ENCODE data around the gene SORCS2. TPM values are rescaled to one million over a fixed set of nuclear protein-coding genes. Genes with fewer than 3 reads are reported as not detected.

SORCS2 gene
- total RNA-seq, 5 donors from 2014 or later (not counting 1 experiment from before 2014, with no cell fraction given), result 0.22 TPM; not detected in 4

GRCh38 chr4:7275490-7276154 is 83.3 kb downstream of the SORCS2 start:
- H3K27ac Mint-ChIP-seq, result no peak overlapping the region
- peaks cover 9 to 13% of the 10 kb centered on the region in 2 donors for H3K27me3 Mint-ChIP-seq
- ChIA-PET CTCF (no interaction called here), POLR2A (no interaction called here)
- H3K36me3 Mint-ChIP-seq, result no peaks in the 10 kb centered on the region
- 77% methylated on average over 9 of the region's 13 CpGs for WGBS (ENCODE audit: insufficient coverage)
- H3K4me3 Mint-ChIP-seq, result no peak overlapping the region
- H3K9me3 Mint-ChIP-seq, result no peaks in the 10 kb centered on the region
- no peak overlapping the region for H3K4me3 ChIP-seq (ENCODE audit: control insufficient read depth in 1 of 2, extremely low read depth in 1 of 2, low read length in 1 of 2)
- H3K4me1 ChIP-seq (ENCODE audit: control insufficient read depth in 1 of 2, extremely low read depth in 1 of 2, insufficient read depth in 2 of 2, low read length in 2 of 2), result no peaks in the 10 kb centered on the region
- H3K36me3 ChIP-seq (ENCODE audit: control insufficient read depth in 2 of 2, extremely low read depth in 1 of 2, insufficient read depth in 1 of 2, low read length in 1 of 2), result no peaks in the 10 kb centered on the region
- peaks cover 0 to 28% of the 10 kb centered on the region in 2 experiments for H3K27me3 ChIP-seq (replicated peaks in 1 of 2; ENCODE audit: control insufficient read depth in 2 of 2, extremely low read depth in 1 of 2, insufficient read depth in 2 of 2, low read length in 1 of 2)
- no peak overlapping the region for H3K27ac ChIP-seq (ENCODE audit: low read length)
- H3K4me1 Mint-ChIP-seq, result no peaks in the 10 kb centered on the region
- no peaks in the 10 kb centered on the region for H3K9me3 ChIP-seq
- DNase-seq (no peak), ATAC-seq (replicated peaks in 1 of 4) (no peak)

GRCh38 chr4:7276515-7276914 is 84.2 kb downstream of the SORCS2 start:
- H3K27me3 Mint-ChIP-seq, result peaks cover 9 to 11% of the 10 kb centered on the region in 2 donors
- no peak overlapping the region for H3K4me3 ChIP-seq (ENCODE audit: control insufficient read depth in 1 of 2, extremely low read depth in 1 of 2, low read length in 1 of 2)
- 65% methylated on average over 9 of the region's 11 CpGs for WGBS (ENCODE audit: insufficient coverage)
- H3K27ac ChIP-seq (ENCODE audit: low read length), result no peak overlapping the region
- H3K4me3 Mint-ChIP-seq, result no peak overlapping the region
- H3K36me3 Mint-ChIP-seq, result no peaks in the 10 kb centered on the region
- H3K9me3 Mint-ChIP-seq, result no peaks in the 10 kb centered on the region
- DNase-seq, result no peak
- ChIA-PET CTCF (no interaction called here), POLR2A (no interaction called here)
- no peaks in the 10 kb centered on the region for H3K4me1 Mint-ChIP-seq
- H3K9me3 ChIP-seq, result no peaks in the 10 kb centered on the region
- no peak overlapping the region for H3K27ac Mint-ChIP-seq
- ATAC-seq (replicated peaks in 1 of 4), result no peak
- peaks cover 0 to 26% of the 10 kb centered on the region in 2 experiments for H3K27me3 ChIP-seq (replicated peaks in 1 of 2; ENCODE audit: control insufficient read depth in 2 of 2, extremely low read depth in 1 of 2, insufficient read depth in 2 of 2, low read length in 1 of 2)
- H3K36me3 ChIP-seq (ENCODE audit: control insufficient read depth in 2 of 2, extremely low read depth in 1 of 2, insufficient read depth in 1 of 2, low read length in 1 of 2), result no peaks in the 10 kb centered on the region
- no peaks in the 10 kb centered on the region for H3K4me1 ChIP-seq (ENCODE audit: control insufficient read depth in 1 of 2, extremely low read depth in 1 of 2, insufficient read depth in 2 of 2, low read length in 2 of 2)

GRCh38 chr4:7278071-7278765 is 85.9 kb downstream of the SORCS2 start:
- Histone ChIP-seq H3K4me3 (ENCODE audit: control insufficient read depth in 1 of 2, extremely low read depth in 1 of 2, low read length in 1 of 2) (no peak overlapping the region), H3K36me3 (ENCODE audit: control insufficient read depth in 2 of 2, extremely low read depth in 1 of 2, insufficient read depth in 1 of 2, low read length in 1 of 2) (no peaks in the 10 kb centered on the region), H3K27me3 (replicated peaks in 1 of 2; ENCODE audit: control insufficient read depth in 2 of 2, extremely low read depth in 1 of 2, insufficient read depth in 2 of 2, low read length in 1 of 2) (peaks cover 0 to 28% of the 10 kb centered on the region in 2 experiments), H3K4me1 (ENCODE audit: control insufficient read depth in 1 of 2, extremely low read depth in 1 of 2, insufficient read depth in 2 of 2, low read length in 2 of 2) (no peaks in the 10 kb centered on the region), H3K27ac (ENCODE audit: low read length) (no peak overlapping the region), H3K9me3 (no peaks in the 10 kb centered on the region)
- Mint-ChIP-seq H3K9me3 (no peaks in the 10 kb centered on the region), H3K4me1 (no peaks in the 10 kb centered on the region), H3K27me3 (peaks cover 14 to 16% of the 10 kb centered on the region in 2 donors), H3K27ac (no peak overlapping the region), H3K4me3 (no peak overlapping the region), H3K36me3 (no peaks in the 10 kb centered on the region)
- ATAC-seq (replicated peaks in 1 of 4) (no peak), DNase-seq (no peak)
- 74% methylated on average over 7 of the region's 14 CpGs for WGBS (ENCODE audit: insufficient coverage)
- ChIA-PET POLR2A (no interaction called here), CTCF (no interaction called here)

- 67% methylated on average over 1 of the region's 4 CpGs for WGBS (ENCODE audit: insufficient coverage)
- no peak for ATAC-seq (replicated peaks in 1 of 4)
- Mint-ChIP-seq H3K4me3 (no peak overlapping the region), H3K36me3 (no peaks in the 10 kb centered on the region), H3K27me3 (peaks cover 14% of the 10 kb centered on the region in 2 donors), H3K9me3 (no peaks in the 10 kb centered on the region), H3K4me1 (no peaks in the 10 kb centered on the region), H3K27ac (no peak overlapping the region)
- CTCF ChIA-PET, result no interaction called here
- H3K27me3 ChIP-seq (replicated peaks in 1 of 2; ENCODE audit: control insufficient read depth in 2 of 2, extremely low read depth in 1 of 2, insufficient read depth in 2 of 2, low read length in 1 of 2), result peaks cover 0 to 23% of the 10 kb centered on the region in 2 experiments
- no peak overlapping the region for H3K4me3 ChIP-seq (ENCODE audit: control insufficient read depth in 1 of 2, extremely low read depth in 1 of 2, low read length in 1 of 2)
- H3K9me3 ChIP-seq, result no peaks in the 10 kb centered on the region
- H3K36me3 ChIP-seq (ENCODE audit: control insufficient read depth in 2 of 2, extremely low read depth in 1 of 2, insufficient read depth in 1 of 2, low read length in 1 of 2), result no peaks in the 10 kb centered on the region
- H3K27ac ChIP-seq (ENCODE audit: low read length), result no peak overlapping the region
- no peak for DNase-seq
- no peaks in the 10 kb centered on the region for H3K4me1 ChIP-seq (ENCODE audit: control insufficient read depth in 1 of 2, extremely low read depth in 1 of 2, insufficient read depth in 2 of 2, low read length in 2 of 2)
- POLR2A ChIA-PET, result no interaction called here
Measured at GRCh38 chr4:7278981-7279380, 86.6 kb downstream of the SORCS2 start.

GRCh38 chr4:7279902-7280301 is 87.6 kb downstream of the SORCS2 start:
- H3K4me3 Mint-ChIP-seq, result no peak overlapping the region
- H3K27me3 ChIP-seq (replicated peaks in 1 of 2; ENCODE audit: control insufficient read depth in 2 of 2, extremely low read depth in 1 of 2, insufficient read depth in 2 of 2, low read length in 1 of 2), result peaks cover 0 to 23% of the 10 kb centered on the region in 2 experiments
- no peaks in the 10 kb centered on the region for H3K36me3 ChIP-seq (ENCODE audit: control insufficient read depth in 2 of 2, extremely low read depth in 1 of 2, insufficient read depth in 1 of 2, low read length in 1 of 2)
- no peaks in the 10 kb centered on the region for H3K9me3 Mint-ChIP-seq
- H3K27me3 Mint-ChIP-seq, result peaks cover 12 to 14% of the 10 kb centered on the region in 2 donors
- POLR2A ChIA-PET, result no interaction called here
- CTCF ChIA-PET, result no interaction called here
- WGBS (ENCODE audit: insufficient coverage), result 64% methylated on average over 5 of the region's 6 CpGs
- no peak overlapping the region for H3K27ac Mint-ChIP-seq
- no peaks in the 10 kb centered on the region for H3K4me1 ChIP-seq (ENCODE audit: control insufficient read depth in 1 of 2, extremely low read depth in 1 of 2, insufficient read depth in 2 of 2, low read length in 2 of 2)
- no peaks in the 10 kb centered on the region for H3K36me3 Mint-ChIP-seq
- H3K27ac ChIP-seq (ENCODE audit: low read length), result no peak overlapping the region
- H3K9me3 ChIP-seq, result no peaks in the 10 kb centered on the region
- no peak for DNase-seq
- H3K4me3 ChIP-seq (ENCODE audit: control insufficient read depth in 1 of 2, extremely low read depth in 1 of 2, low read length in 1 of 2), result no peak overlapping the region
- no peaks in the 10 kb centered on the region for H3K4me1 Mint-ChIP-seq
- no peak for ATAC-seq (replicated peaks in 1 of 4)

GRCh38 chr4:7280926-7281690 is 88.8 kb downstream of the SORCS2 start:
- no peaks in the 10 kb centered on the region for H3K9me3 Mint-ChIP-seq
- no peak for DNase-seq
- Histone ChIP-seq H3K36me3 (ENCODE audit: control insufficient read depth in 2 of 2, extremely low read depth in 1 of 2, insufficient read depth in 1 of 2, low read length in 1 of 2) (no peaks in the 10 kb centered on the region), H3K27ac (ENCODE audit: low read length) (no peak overlapping the region), H3K4me1 (ENCODE audit: control insufficient read depth in 1 of 2, extremely low read depth in 1 of 2, insufficient read depth in 2 of 2, low read length in 2 of 2) (no peaks in the 10 kb centered on the region), H3K9me3 (no peaks in the 10 kb centered on the region), H3K27me3 (replicated peaks in 1 of 2; ENCODE audit: control insufficient read depth in 2 of 2, extremely low read depth in 1 of 2, insufficient read depth in 2 of 2, low read length in 1 of 2) (peaks cover 0 to 32% of the 10 kb centered on the region in 2 experiments), H3K4me3 (ENCODE audit: control insufficient read depth in 1 of 2, extremely low read depth in 1 of 2, low read length in 1 of 2) (no peak overlapping the region)
- 88% methylated on average over 21 of the region's 24 CpGs for WGBS (ENCODE audit: insufficient coverage)
- no peak overlapping the region for H3K4me3 Mint-ChIP-seq
- no peak for ATAC-seq (replicated peaks in 1 of 4)
- H3K27me3 Mint-ChIP-seq, result peaks cover 15 to 16% of the 10 kb centered on the region in 2 donors
- no peaks in the 10 kb centered on the region for H3K36me3 Mint-ChIP-seq
- no peaks in the 10 kb centered on the region for H3K4me1 Mint-ChIP-seq
- H3K27ac Mint-ChIP-seq, result no peak overlapping the region
- CTCF ChIA-PET, result no interaction called here
- POLR2A ChIA-PET, result no interaction called here
